Measurements from ENCODE around the gene USP20. TPM values are rescaled to one million over a fixed set of nuclear protein-coding genes. Genes with fewer than 3 reads are reported as not detected.
"Not testable (repeated sequence)": the region's sequence is repeated elsewhere in the genome, so short reads cannot be mapped to it uniquely, and the experiment has no call there.

Gene USP20
- total RNA-seq, 1 donor = 10.5 TPM

GRCh38 chr9:129888293-129889121, 53.2 kb downstream of the USP20 start:
- TF ChIP-seq CTCF (IDR thresholded peaks at IDR 0.05; ENCODE audit: extremely low read depth, low read depth, low read length) = no peak
- no peaks in the 10 kb centered on the region for H4K20me1 ChIP-seq (ENCODE audit: insufficient read depth, low read length)
- H3K9me3 ChIP-seq (ENCODE audit: low read depth, low read length) = no peaks in the 10 kb centered on the region
- H3K79me2 ChIP-seq (ENCODE audit: insufficient read depth, low read length) = no peaks in the 10 kb centered on the region
- H3K4me2 ChIP-seq (ENCODE audit: insufficient read depth, low read length) = no peak overlapping the region
- peaks cover 5% of the 10 kb centered on the region for H3K36me3 ChIP-seq (ENCODE audit: insufficient read depth, low read length)
- no peak for DNase-seq (ENCODE audit: insufficient read length, low spot score, missing footprints)
- peaks cover 33% of the 10 kb centered on the region for H3K4me1 ChIP-seq (ENCODE audit: insufficient read depth, low read length)
- H2AFZ ChIP-seq (ENCODE audit: low read length) = no peak overlapping the region
- no peak overlapping the region for H3K27ac ChIP-seq (ENCODE audit: low read depth, low read length)
- H3K4me3 ChIP-seq (ENCODE audit: insufficient read depth, low read length) = no peak overlapping the region
- no peaks in the 10 kb centered on the region for H3K27me3 ChIP-seq (ENCODE audit: insufficient read depth, low read length)

DNA sequence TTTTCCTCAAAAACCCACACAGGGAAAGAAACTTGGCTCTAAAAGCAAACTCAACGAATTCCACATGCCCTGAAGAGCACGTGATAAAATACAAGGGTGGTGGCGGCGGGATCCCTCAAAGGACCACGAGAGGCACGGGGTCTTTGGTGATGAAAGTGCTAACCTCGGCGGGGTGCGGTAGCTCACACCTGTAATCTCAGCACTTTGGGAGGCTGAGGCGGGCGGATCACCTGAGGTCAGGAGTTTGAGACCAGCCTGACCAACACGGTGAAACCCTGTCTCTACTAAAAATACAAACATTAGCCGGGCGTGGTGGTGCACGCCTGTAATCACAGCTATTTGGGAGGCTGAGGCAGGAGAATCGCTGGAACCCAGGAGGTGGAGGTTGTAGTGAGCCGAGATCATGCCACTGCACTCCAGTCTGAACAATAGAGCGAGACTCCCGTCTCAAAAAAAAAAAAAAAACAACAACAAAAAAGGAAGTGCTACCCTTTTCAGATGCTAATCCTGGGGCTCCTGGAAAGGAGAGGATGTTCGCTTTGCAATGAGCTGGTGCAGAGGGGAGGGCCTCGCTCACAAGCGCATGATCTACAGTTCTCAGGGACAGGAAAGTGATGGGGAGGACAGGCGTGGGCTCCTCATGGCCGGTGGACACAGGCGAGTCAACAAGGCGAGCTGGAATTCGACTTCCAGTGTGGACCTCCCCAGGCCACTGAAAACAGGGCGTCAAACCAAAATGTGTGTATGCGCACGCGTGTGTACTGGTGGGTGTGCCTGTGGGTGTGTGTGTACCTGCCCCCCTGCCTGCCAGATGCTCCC, 54.1 kb downstream of the USP20 start:
- peaks cover 28% of the 10 kb centered on the region for H3K4me1 ChIP-seq (ENCODE audit: insufficient read depth, low read length)
- no peak overlapping the region for H3K4me3 ChIP-seq (ENCODE audit: insufficient read depth, low read length)
- TF ChIP-seq CTCF (IDR thresholded peaks at IDR 0.05; ENCODE audit: extremely low read depth, low read depth, low read length) = no peak

DNA sequence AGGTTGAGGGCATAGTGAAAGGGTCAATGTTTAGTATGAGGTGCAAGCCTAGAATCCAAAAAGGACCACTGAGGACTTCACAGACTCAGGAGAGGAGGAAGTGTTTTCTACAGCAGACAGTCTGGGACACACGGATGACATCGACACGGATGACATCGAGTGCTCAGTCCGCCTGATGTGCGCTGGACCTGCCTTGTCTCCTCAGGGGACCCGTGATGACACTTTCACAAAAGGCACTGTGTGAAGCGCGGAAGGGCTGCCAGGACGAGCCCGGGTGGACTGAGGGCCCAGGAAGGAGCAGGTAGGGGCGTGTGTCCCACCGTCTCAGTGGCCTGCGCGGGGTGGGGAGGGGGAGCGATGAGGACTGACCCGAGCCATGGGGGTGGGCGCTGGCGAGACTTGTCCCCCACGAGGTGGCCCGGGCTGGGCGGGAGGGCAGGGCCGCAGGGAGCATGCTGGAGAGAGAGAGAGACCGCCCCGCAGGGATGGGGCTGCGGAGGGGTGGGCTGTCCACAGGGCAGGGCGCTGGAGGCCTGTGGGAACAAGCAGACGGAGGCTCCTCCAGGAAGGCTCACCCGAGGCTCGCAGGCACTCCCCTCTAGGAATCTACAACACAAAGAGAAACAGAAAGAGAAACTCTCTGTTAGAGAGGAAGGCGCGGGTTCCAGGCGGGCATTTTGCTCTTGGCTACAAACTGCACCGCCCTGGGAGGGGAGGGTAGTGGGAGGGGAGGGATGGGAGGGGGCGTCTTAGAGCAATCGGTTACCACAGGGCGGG, 54.9 kb downstream of the USP20 start:
- peaks cover 9% of the 10 kb centered on the region for H3K36me3 ChIP-seq (ENCODE audit: insufficient read depth, low read length)
- no peak overlapping the region for H2AFZ ChIP-seq (ENCODE audit: low read length)
- peaks cover 20% of the 10 kb centered on the region for H3K4me1 ChIP-seq (ENCODE audit: insufficient read depth, low read length)
- no peaks in the 10 kb centered on the region for H3K27me3 ChIP-seq (ENCODE audit: insufficient read depth, low read length)
- H3K9me3 ChIP-seq (ENCODE audit: low read depth, low read length) = no peaks in the 10 kb centered on the region
- no peak overlapping the region for H3K4me2 ChIP-seq (ENCODE audit: insufficient read depth, low read length)
- no peaks in the 10 kb centered on the region for H4K20me1 ChIP-seq (ENCODE audit: insufficient read depth, low read length)
- no peaks in the 10 kb centered on the region for H3K79me2 ChIP-seq (ENCODE audit: insufficient read depth, low read length)
- no peak overlapping the region for H3K4me3 ChIP-seq (ENCODE audit: insufficient read depth, low read length)
- H3K27ac ChIP-seq (ENCODE audit: low read depth, low read length) = no peak overlapping the region
- DNase-seq (ENCODE audit: insufficient read length, low spot score, missing footprints) = no peak
- TF ChIP-seq CTCF (IDR thresholded peaks at IDR 0.05; ENCODE audit: extremely low read depth, low read depth, low read length) = no peak

More for the DNA sequence above, 54.1 kb downstream of the USP20 start:
- no peak for DNase-seq (ENCODE audit: insufficient read length, low spot score, missing footprints)
- Histone ChIP-seq H3K9me3 (ENCODE audit: low read depth, low read length) (no peaks in the 10 kb centered on the region), H3K27me3 (ENCODE audit: insufficient read depth, low read length) (no peaks in the 10 kb centered on the region), H4K20me1 (ENCODE audit: insufficient read depth, low read length) (no peaks in the 10 kb centered on the region), H3K27ac (ENCODE audit: low read depth, low read length) (no peak overlapping the region), H3K4me2 (ENCODE audit: insufficient read depth, low read length) (no peak overlapping the region), H3K36me3 (ENCODE audit: insufficient read depth, low read length) (peaks cover 5% of the 10 kb centered on the region), H2AFZ (ENCODE audit: low read length) (no peak overlapping the region), H3K79me2 (ENCODE audit: insufficient read depth, low read length) (no peaks in the 10 kb centered on the region)

DNA sequence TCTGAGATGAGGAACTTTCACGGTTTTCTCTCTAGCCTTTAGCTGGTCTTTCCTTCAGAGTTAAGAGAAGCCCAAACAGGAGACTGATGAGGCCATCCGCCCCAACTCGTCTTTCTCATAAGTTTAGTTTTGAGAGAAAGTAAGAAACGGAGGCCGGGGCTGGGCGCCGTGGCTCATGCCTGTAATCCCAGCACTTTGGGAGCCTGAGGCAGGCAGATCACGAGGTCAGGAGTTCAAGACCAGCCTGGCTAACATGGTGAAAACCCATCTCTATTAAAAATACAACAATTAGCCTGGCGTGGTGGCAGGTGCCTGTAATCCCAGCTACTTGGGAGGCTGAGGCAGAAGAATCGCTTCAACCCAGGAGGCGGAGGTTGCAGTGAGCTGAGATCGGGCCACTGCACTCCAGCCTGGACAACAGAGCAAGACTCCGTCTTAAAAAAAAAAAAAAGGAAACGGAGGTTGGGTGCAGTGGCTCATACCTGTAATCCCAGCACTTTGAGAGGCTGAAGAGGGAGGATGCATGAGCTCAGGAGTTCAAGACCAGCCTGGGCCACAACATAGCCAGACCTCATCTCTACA, 55.6 kb downstream of the USP20 start:
- not testable (repeated sequence) for DNase-seq (ENCODE audit: insufficient read length, low spot score, missing footprints); H3K79me2 ChIP-seq (ENCODE audit: insufficient read depth, low read length)
- H3K36me3 ChIP-seq (ENCODE audit: insufficient read depth, low read length) = peaks cover 15% of the 10 kb centered on the region

More for the DNA sequence above, 55.6 kb downstream of the USP20 start:
- H3K27ac ChIP-seq (ENCODE audit: low read depth, low read length); H3K4me3 ChIP-seq (ENCODE audit: insufficient read depth, low read length); H2AFZ ChIP-seq (ENCODE audit: low read length); H4K20me1 ChIP-seq (ENCODE audit: insufficient read depth, low read length); H3K9me3 ChIP-seq (ENCODE audit: low read depth, low read length); H3K4me2 ChIP-seq (ENCODE audit: insufficient read depth, low read length); H3K27me3 ChIP-seq (ENCODE audit: insufficient read depth, low read length): not testable (repeated sequence)
- H3K4me1 ChIP-seq (ENCODE audit: insufficient read depth, low read length) = peaks cover 16% of the 10 kb centered on the region
